Mesothelial cell of epicardium (in vitro differentiated cells): ENCODE data around the gene TCEAL8. TPM values are rescaled to one million over a fixed set of nuclear protein-coding genes. Genes with fewer than 3 reads are reported as not detected.

Source experiments
- DNase-seq, 2 experiments: peaks; one replicate each; pipeline ENCODE4 v3.0.0; 2021; ENCODE audit warnings: low spot score in 2 of 2; ENCODE audit not compliant: unreplicated experiment in 2 of 2
- H3K27ac Mint-ChIP-seq: 2 replicates; pipeline ENCODE4 v1.8.0; 2021; ENCODE audit warnings: mixed read lengths
- H3K27me3 Mint-ChIP-seq: 2 replicates; pipeline ENCODE4 v1.8.0; 2021; ENCODE audit warnings: low read depth, mixed read lengths
- H3K36me3 Mint-ChIP-seq: 2 replicates; pipeline ENCODE4 v1.8.0; 2021; ENCODE audit warnings: mixed read lengths
- H3K4me1 Mint-ChIP-seq: 2 replicates; pipeline ENCODE4 v1.8.0; 2021; ENCODE audit warnings: mixed read lengths
- H3K4me3 Mint-ChIP-seq: 2 replicates; pipeline ENCODE4 v1.8.0; 2021; ENCODE audit warnings: mild to moderate bottlenecking, moderate library complexity, mixed read lengths
- H3K9me3 Mint-ChIP-seq: 2 replicates; pipeline ENCODE4 v1.8.0; 2021; ENCODE audit warnings: mixed read lengths
- total RNA-seq: library from RNA; stranded (reverse); gene quantifications from 3 replicates; pipeline ENCODE4 v1.2.1, GENCODE V29; 2021
- TF ChIP-seq, protein P1 (sequence below): fragments of 200-600 bp; sonication (generic); IDR thresholded peaks from one replicate; pipeline ENCODE4 v1.5.0; 2021; ENCODE audit warnings: antibody characterized with exemption; ENCODE audit not compliant: unreplicated experiment

TCEAL8 gene, protein sequence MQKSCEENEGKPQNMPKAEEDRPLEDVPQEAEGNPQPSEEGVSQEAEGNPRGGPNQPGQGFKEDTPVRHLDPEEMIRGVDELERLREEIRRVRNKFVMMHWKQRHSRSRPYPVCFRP
- total RNA-seq, result 71.0 to 79.2 TPM (median 73.7 TPM) in 3 replicates

DNA sequence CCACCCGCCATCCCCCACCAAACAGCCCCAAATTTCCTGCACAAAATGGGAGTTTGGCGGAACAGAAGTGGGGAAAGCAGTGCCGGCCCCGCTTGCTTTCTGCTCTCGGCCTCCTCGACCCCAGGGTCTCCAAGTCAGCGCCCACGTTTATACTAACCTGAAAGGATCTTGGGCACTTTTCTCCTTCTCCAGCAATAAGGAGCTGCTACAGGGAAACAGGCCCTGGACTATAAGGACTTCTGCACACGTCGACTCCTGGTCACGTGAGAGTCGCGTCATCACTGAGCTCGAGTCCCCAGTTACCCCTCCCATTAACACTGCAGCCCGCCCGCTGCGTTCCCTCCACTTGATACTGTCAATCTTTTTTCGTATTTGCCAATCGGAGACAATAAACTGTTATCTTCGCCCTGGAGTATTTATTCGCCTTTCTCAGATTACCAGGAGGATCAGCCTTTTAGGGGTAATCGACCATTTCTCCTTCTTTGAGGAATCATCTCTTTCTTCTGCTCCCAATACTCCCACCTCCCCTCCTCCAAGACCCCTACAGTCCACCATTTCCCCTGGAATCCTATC, at the start of gene TCEAL8:
Gene TCEAL8 (minus strand): TSS at position 235 of the 573 bp plus-strand sequence. CDS start 1,176 bp downstream, outside the sequence.
- TF ChIP-seq, protein P1, sequence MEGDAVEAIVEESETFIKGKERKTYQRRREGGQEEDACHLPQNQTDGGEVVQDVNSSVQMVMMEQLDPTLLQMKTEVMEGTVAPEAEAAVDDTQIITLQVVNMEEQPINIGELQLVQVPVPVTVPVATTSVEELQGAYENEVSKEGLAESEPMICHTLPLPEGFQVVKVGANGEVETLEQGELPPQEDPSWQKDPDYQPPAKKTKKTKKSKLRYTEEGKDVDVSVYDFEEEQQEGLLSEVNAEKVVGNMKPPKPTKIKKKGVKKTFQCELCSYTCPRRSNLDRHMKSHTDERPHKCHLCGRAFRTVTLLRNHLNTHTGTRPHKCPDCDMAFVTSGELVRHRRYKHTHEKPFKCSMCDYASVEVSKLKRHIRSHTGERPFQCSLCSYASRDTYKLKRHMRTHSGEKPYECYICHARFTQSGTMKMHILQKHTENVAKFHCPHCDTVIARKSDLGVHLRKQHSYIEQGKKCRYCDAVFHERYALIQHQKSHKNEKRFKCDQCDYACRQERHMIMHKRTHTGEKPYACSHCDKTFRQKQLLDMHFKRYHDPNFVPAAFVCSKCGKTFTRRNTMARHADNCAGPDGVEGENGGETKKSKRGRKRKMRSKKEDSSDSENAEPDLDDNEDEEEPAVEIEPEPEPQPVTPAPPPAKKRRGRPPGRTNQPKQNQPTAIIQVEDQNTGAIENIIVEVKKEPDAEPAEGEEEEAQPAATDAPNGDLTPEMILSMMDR, result no peak
- peaks cover 3% of the 10 kb centered on the region for H3K36me3 Mint-ChIP-seq
- no peaks in the 10 kb centered on the region for H3K27me3 Mint-ChIP-seq
- peak within 1 kb of the TSS; percentile 97 for H3K27ac Mint-ChIP-seq
- peak within 1 kb of the TSS; percentile 89 for H3K4me3 Mint-ChIP-seq
- peaks cover 29% of the 10 kb centered on the region for H3K4me1 Mint-ChIP-seq
- peak; percentile 48 to 67 for DNase-seq
- peaks cover 24% of the 10 kb centered on the region for H3K9me3 Mint-ChIP-seq

GRCh38 chrX:103304705-103305104, 49.8 kb upstream of the TCEAL8 start:
- DNase-seq, result no peak
- H3K4me1 Mint-ChIP-seq, result peaks cover 2% of the 10 kb centered on the region
- H3K4me3 Mint-ChIP-seq, result no peak overlapping the region
- peaks cover 4% of the 10 kb centered on the region for H3K36me3 Mint-ChIP-seq
- H3K9me3 Mint-ChIP-seq, result peaks cover 23% of the 10 kb centered on the region
- TF ChIP-seq, protein P1, result no peak
- H3K27ac Mint-ChIP-seq, result no peak overlapping the region
- H3K27me3 Mint-ChIP-seq, result no peaks in the 10 kb centered on the region

DNA sequence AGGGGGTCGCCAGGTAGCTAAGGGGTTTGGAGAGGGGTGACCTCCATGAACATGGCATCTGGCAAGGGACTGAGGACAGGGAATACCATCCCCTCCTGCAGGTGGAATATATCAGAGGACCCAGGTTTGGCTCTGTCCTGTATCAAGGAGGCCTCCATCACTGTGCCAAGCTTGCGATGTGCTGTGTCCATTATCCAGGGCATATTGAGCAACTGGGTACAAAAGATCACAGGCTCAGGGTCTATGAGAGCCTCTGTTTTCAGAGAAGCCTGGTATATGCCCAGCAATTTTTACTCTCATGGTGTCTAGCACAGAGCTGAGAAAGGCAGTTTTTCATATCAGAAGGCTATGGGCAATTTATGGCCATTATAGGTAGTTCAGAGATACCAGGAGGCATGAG, 38.2 kb upstream of the TCEAL8 start:
- DNase-seq, result no peak
- no peaks in the 10 kb centered on the region for H3K36me3 Mint-ChIP-seq
- no peak overlapping the region for H3K27ac Mint-ChIP-seq
- TF ChIP-seq, protein P1, result no peak
- H3K27me3 Mint-ChIP-seq, result no peaks in the 10 kb centered on the region
- no peaks in the 10 kb centered on the region for H3K4me1 Mint-ChIP-seq
- no peak overlapping the region for H3K4me3 Mint-ChIP-seq
- peaks cover 40% of the 10 kb centered on the region for H3K9me3 Mint-ChIP-seq

GRCh38 chrX:103279624-103280023, 24.7 kb upstream of the TCEAL8 start:
- Mint-ChIP-seq H3K36me3 (no peaks in the 10 kb centered on the region), H3K27ac (no peak overlapping the region), H3K27me3 (peaks cover 8% of the 10 kb centered on the region)

DNA sequence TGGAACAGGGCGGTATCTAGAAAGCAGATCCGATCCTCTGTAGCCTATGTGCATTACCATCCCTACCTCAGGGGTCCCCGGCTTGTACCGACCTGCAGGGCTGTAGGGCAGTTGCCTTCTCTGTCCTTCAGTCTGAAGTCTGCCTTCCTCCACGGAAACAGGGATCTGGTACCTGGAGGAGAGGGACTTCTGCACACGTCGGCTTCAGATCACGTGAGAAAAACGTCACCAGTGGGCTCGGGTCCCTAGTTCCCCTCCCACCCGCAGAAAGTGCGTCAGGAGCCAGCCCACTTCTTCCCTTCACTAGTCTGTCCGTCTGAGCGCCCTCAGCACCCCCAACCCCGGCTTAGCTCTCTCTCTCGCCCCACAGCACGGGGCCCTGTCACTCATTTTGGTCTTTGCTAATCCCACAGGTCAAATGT, 21.6 kb upstream of the TCEAL8 start, which contains the start of gene TCEAL5:
Gene TCEAL5 (minus strand): TSS at position 170 of the 422 bp plus-strand sequence. CDS start 2,187 bp downstream, outside the sequence.
- Mint-ChIP-seq H3K27me3 (peaks cover 10% of the 10 kb centered on the region), H3K9me3 (peaks cover 32% of the 10 kb centered on the region), H3K4me3 (no peak within 1 kb of the TSS), H3K27ac (no peak within 1 kb of the TSS), H3K36me3 (no peaks in the 10 kb centered on the region), H3K4me1 (no peaks in the 10 kb centered on the region)
- TF ChIP-seq, protein P1, result no peak
- no peak for DNase-seq

More at GRCh38 chrX:103279624-103280023, 24.7 kb upstream of the TCEAL8 start:
- no peak for DNase-seq
- Mint-ChIP-seq H3K4me3 (no peak overlapping the region), H3K4me1 (no peaks in the 10 kb centered on the region), H3K9me3 (peaks cover 37% of the 10 kb centered on the region)
- TF ChIP-seq, protein P1, result no peak
